ENCODE data around the gene H1-8.

Gene H1-8

GRCh38 chr3:129597087-129597999 lies 54.4 kb downstream of the H1-8 start:
- DNase-seq (ENCODE audit: low read depth, low spot score) = no peak
- no peak overlapping the region for H3K4me3 ChIP-seq (ENCODE audit: low read length)

- DNase-seq (ENCODE audit: low read depth, low spot score) = no peak
- no peak overlapping the region for H3K4me3 ChIP-seq (ENCODE audit: low read length)
Measured at GRCh38 chr3:129598000-129598381, 55.0 kb downstream of the H1-8 start.

- no peak for DNase-seq (ENCODE audit: low read depth, low spot score)
- H3K4me3 ChIP-seq (ENCODE audit: low read length) = no peak overlapping the region
Measured at GRCh38 chr3:129598484-129598883, 55.5 kb downstream of the H1-8 start.

- no peak for DNase-seq (ENCODE audit: low read depth, low spot score)
- no peak overlapping the region for H3K4me3 ChIP-seq (ENCODE audit: low read length)
Measured at GRCh38 chr3:129599073-129599472, 56.1 kb downstream of the H1-8 start.

- no peak for DNase-seq (ENCODE audit: low read depth, low spot score)
- H3K4me3 ChIP-seq (ENCODE audit: low read length) = no peak overlapping the region
Measured at GRCh38 chr3:129599607-129600006, 56.6 kb downstream of the H1-8 start.

GRCh38 chr3:129600348-129600747 lies 57.4 kb downstream of the H1-8 start:
- DNase-seq (ENCODE audit: low read depth, low spot score) = no peak
- no peak overlapping the region for H3K4me3 ChIP-seq (ENCODE audit: low read length)

All from Jurkat, Clone E6-1 (cell line).